ENCODE data around the gene TPRG1L. TPM values are rescaled to one million over a fixed set of nuclear protein-coding genes. Genes with fewer than 3 reads are reported as not detected.

TPRG1L gene
- total RNA-seq, 1 experiment from 2014 or later, result 22.5 TPM

GRCh38 chr1:3661631-3662030 is 36.8 kb downstream of the TPRG1L start:
- H3K4me3 Mint-ChIP-seq (ENCODE audit: low read depth, unreplicated experiment), result no peak overlapping the region
- H3K27ac Mint-ChIP-seq (ENCODE audit: unreplicated experiment), result no peak overlapping the region
- H3K4me1 Mint-ChIP-seq (ENCODE audit: low read depth, unreplicated experiment), result no peaks in the 10 kb centered on the region
- intact Hi-C loops (cut with micrococcal nuclease; ENCODE audit: unreplicated experiment), result no loop called here
- no TSS peak for BruUV-seq (replicated peaks)
- CTCF ChIA-PET, result no interaction called here
- no peaks in the 10 kb centered on the region for H3K36me3 Mint-ChIP-seq (ENCODE audit: insufficient read depth, unreplicated experiment)
- no peak for TF ChIP-seq CTCF (IDR thresholded peaks at IDR 0.05; ENCODE audit: unreplicated experiment)
- no peaks in the 10 kb centered on the region for H3K9me3 Mint-ChIP-seq (ENCODE audit: low read depth, unreplicated experiment)
- DNase-seq, result no peak
- H3K27me3 Mint-ChIP-seq (ENCODE audit: unreplicated experiment), result peaks cover 27% of the 10 kb centered on the region

- no peak overlapping the region for H3K4me3 Mint-ChIP-seq (ENCODE audit: low read depth, unreplicated experiment)
- no peaks in the 10 kb centered on the region for H3K9me3 Mint-ChIP-seq (ENCODE audit: low read depth, unreplicated experiment)
- CTCF ChIA-PET, result no interaction called here
- no peaks in the 10 kb centered on the region for H3K36me3 Mint-ChIP-seq (ENCODE audit: insufficient read depth, unreplicated experiment)
- no peak for TF ChIP-seq CTCF (IDR thresholded peaks at IDR 0.05; ENCODE audit: unreplicated experiment)
- H3K4me1 Mint-ChIP-seq (ENCODE audit: low read depth, unreplicated experiment), result no peaks in the 10 kb centered on the region
- DNase-seq, result no peak
- intact Hi-C loops (cut with micrococcal nuclease; ENCODE audit: unreplicated experiment), result no loop called here
- H3K27ac Mint-ChIP-seq (ENCODE audit: unreplicated experiment), result no peak overlapping the region
- H3K27me3 Mint-ChIP-seq (ENCODE audit: unreplicated experiment), result peaks cover 27% of the 10 kb centered on the region
- no TSS peak for BruUV-seq (replicated peaks)
These were observed 37.4 kb downstream of the TPRG1L start for GRCh38 chr1:3662080-3662671.

- DNase-seq, result no peak
- Mint-ChIP-seq H3K36me3 (ENCODE audit: insufficient read depth, unreplicated experiment) (no peaks in the 10 kb centered on the region), H3K27ac (ENCODE audit: unreplicated experiment) (no peak overlapping the region), H3K9me3 (ENCODE audit: low read depth, unreplicated experiment) (no peaks in the 10 kb centered on the region), H3K27me3 (ENCODE audit: unreplicated experiment) (peaks cover 26% of the 10 kb centered on the region), H3K4me1 (ENCODE audit: low read depth, unreplicated experiment) (peaks cover 10% of the 10 kb centered on the region), H3K4me3 (ENCODE audit: low read depth, unreplicated experiment) (no peak overlapping the region)
- no TSS peak for BruUV-seq (replicated peaks)
- CTCF ChIA-PET, result no interaction called here
- no peak for TF ChIP-seq CTCF (IDR thresholded peaks at IDR 0.05; ENCODE audit: unreplicated experiment)
- intact Hi-C loops (cut with micrococcal nuclease; ENCODE audit: unreplicated experiment), result no loop called here
These were observed 39.3 kb downstream of the TPRG1L start for GRCh38 chr1:3663999-3664699.

GRCh38 chr1:3664700-3665375 is 40.0 kb downstream of the TPRG1L start:
- Mint-ChIP-seq H3K4me1 (ENCODE audit: low read depth, unreplicated experiment) (peaks cover 10% of the 10 kb centered on the region), H3K27me3 (ENCODE audit: unreplicated experiment) (peaks cover 29% of the 10 kb centered on the region), H3K36me3 (ENCODE audit: insufficient read depth, unreplicated experiment) (no peaks in the 10 kb centered on the region), H3K4me3 (ENCODE audit: low read depth, unreplicated experiment) (no peak overlapping the region), H3K9me3 (ENCODE audit: low read depth, unreplicated experiment) (no peaks in the 10 kb centered on the region), H3K27ac (ENCODE audit: unreplicated experiment) (no peak overlapping the region)
- intact Hi-C loops (cut with micrococcal nuclease; ENCODE audit: unreplicated experiment), result no loop called here
- TF ChIP-seq CTCF (IDR thresholded peaks at IDR 0.05; ENCODE audit: unreplicated experiment), result no peak
- CTCF ChIA-PET, result no interaction called here
- no TSS peak for BruUV-seq (replicated peaks)
- DNase-seq, result no peak

Measured in Calu3 (cell line).